Ovary (tissue), 9 donors: ENCODE results near the gene GSKIP. TPM values are rescaled to one million over a fixed set of nuclear protein-coding genes. Genes with fewer than 3 reads are reported as not detected.

Source experiments
- DNase-seq, 5 donors: peaks; one replicate each; pipeline ENCODE4 v3.0.0-alpha.2; 2019 to 2020
- H3K27ac ChIP-seq, 2 donors: fragments of 200-600 bp; one replicate each; pipeline versions ENCODE4 v1.5.1 to v1.8.0; 2019 to 2022
- H3K27me3 ChIP-seq: fragments of 200-600 bp; one replicate; pipeline ENCODE4 v1.8.0; 2022
- H3K36me3 ChIP-seq: fragments of 200-600 bp; sonication (generic); one replicate; pipeline ENCODE4 v1.5.1; 2019
- H3K4me1 ChIP-seq: one replicate; pipeline ENCODE4 v1.8.1; 2013; ENCODE audit warnings: mild to moderate bottlenecking, moderate library complexity; ENCODE audit not compliant: insufficient read depth
- H3K4me3 ChIP-seq: fragments of 200-600 bp; sonication (generic); one replicate; pipeline ENCODE4 v1.5.1; 2017
- H3K9me3 ChIP-seq, 2 donors: fragments of 200-600 bp in 1 of 2; sonication (generic) in 1 of 2; one replicate each; pipeline versions ENCODE4 v1.5.1 to v1.8.1; 2013 to 2019; ENCODE audit warnings: mild to moderate bottlenecking in 1 of 2, moderate library complexity in 1 of 2
- EP300 ChIP-seq: sonication (generic); formaldehyde crosslinking; IDR thresholded peaks from one replicate; pipeline ENCODE4 v1.6.1; 2017; ENCODE audit warnings: antibody characterized with exemption
- POLR2A ChIP-seq: fragments of 450-650 bp; IDR thresholded peaks from one replicate; pipeline ENCODE4 v1.6.1; 2017; ENCODE audit warnings: antibody characterized with exemption, mild to moderate bottlenecking, moderate library complexity
- WGBS, 3 donors: extraction: QIAGEN DNeasy Blood & Tissue Kit in 1 of 3; methylation state at CpG; one replicate each; pipeline versions ENCODE4 v1.1.5 to v1.1.7; 2013 to 2017; 5-methylcytosine and 5-hydroxymethylcytosine counted together
- intact Hi-C, 4 donors: fragments of 100-400 bp; cut with DNase I; formaldehyde crosslinking; loops; one replicate each; pipeline versions ENCODE4 v1.11.0 to v1.15.1; 2022 to 2023
- polyA plus RNA-seq, 2 donors: library from polyadenylated mRNA; stranded (reverse); fragments of 200-250 nt in 1 of 2; fragments of 350-450 nt in 1 of 2; fragmentation: Illumina TruSeq in 1 of 2; extraction: RNeasy Lipid Tissue Mini Kit (QIAGEN cat#74804) in 1 of 2; gene quantifications; one replicate each; pipeline ENCODE4 v1.2.3, GENCODE V29; 2013 to 2014
- small RNA-seq: library from RNA; depleted of rRNA; stranded (forward); fragments of <200 nt; gene quantifications from one replicate; pipeline ENCODE3, GENCODE V24; 2016
- total RNA-seq, 7 donors: library from RNA; depleted of rRNA in 2 of 7; stranded (reverse); fragments of >200 nt in 2 of 7; fragmentation: NEBNext Ultra II Directional in 3 of 7; extraction: Animal tissue kit (Norgen Biotek cat#: 25700) in 3 of 7; gene quantifications; one replicate each; pipeline versions ENCODE4 v1.1.0 to v1.2.4, GENCODE V29; 2016 to 2023
- TF ChIP-seq, protein P1 (sequence below), 3 donors: fragments of 450-650 bp in 2 of 3; fragments of 200-600 bp in 1 of 3; IDR thresholded peaks; one replicate each; pipeline versions ENCODE4 v1.5.1 to v1.8.0; 2016 to 2022; ENCODE audit warnings: antibody characterized with exemption in 3 of 3, mild to moderate bottlenecking in 1 of 3
- donor health status: DM: no; HTN: no; CAD: no; lungs with moderate emphysema.
- donor health status: DM: no; HTN: no; CAD: no.
- donor health status: Bipolar disorder and iron deficiency.
- donor health status: DM: yes; HTN: yes; CAD: no.
- donor health status: DM: no; HTN: no; CAD: no.
- donor health status: DM: yes; HTN: yes; CAD: no.

GSKIP gene
- total and polyA plus RNA-seq, 9 donors, result 6.3 to 15.4 (median 10.1) TPM

DNA sequence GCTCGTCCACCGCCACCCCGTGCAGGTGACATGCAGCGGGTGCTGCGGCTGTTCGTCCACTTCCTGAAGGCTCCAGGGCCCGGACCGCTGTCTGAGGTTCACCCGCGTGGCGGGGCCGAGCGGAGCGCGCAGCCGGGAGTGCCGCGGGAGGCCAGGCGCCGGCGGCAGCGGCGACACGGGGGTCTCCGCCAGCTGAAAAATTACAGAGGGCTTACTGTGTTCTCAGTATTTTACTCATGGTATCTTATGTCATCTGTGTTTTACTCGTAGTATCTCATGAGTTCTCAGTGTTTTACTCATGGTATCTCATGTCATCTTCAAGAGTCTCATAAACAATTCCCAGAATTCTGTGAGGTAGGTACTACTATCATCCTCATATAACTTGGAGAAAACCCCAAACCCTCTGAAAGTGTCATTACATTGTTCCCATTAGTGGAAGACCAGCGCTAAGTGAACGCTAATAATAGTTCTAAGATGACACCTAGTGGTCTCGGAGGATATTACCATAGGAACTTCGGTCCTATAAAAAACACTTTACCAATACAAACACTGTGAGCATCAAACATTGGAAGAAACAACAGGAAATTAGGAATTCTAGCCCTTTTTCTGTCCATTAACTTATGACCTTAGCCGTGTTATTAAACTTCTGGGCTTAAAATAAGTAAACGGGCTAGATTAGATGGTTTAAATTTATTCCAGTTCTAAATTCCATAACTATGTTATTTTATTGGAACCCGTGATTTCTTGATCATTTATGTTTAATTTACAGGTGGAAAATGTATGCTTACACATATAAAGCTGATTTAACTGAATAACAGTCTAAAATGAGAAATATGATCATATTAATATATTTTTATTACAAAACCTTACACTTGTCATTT lies 61.0 kb downstream of the GSKIP start:
- intact Hi-C loops, result loop anchor here in 3 of 4 donors (5.0 to 10.0 kb wide), 3 partner anchors 127 to 320 kb away; no protein-coding TSS in a partner anchor
- 3 to 17% (median 4%) methylated on average over 28 to 33 of the region's 33 CpGs for WGBS, 3 donors

DNA sequence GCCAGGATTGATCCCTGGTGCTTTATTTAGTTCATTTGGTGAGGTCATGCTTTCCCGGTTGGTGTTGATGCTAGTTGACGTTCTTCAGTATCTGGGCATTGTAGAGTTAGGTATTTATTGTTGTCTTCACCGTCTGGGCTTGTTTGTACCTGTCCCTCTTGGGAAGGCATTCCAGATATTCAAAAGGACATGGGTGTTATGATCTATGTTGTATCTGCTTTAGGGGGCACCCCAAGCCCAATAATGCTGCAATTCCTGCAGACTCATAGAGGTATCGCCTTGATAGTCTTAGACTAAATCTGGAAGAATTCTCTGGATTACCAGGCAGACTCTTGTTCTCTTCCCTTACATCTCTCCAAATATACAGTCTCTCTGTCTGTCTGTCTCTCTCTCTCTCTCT lies 70.7 kb downstream of the GSKIP start:
- WGBS, 3 donors, result 74 to 77% (median 76%) methylated on average over 4 of the region's 4 CpGs
- no peak overlapping the region for H3K27ac ChIP-seq
- TF ChIP-seq POLR2A (no peak), EP300 (no peak)
- TF ChIP-seq, protein P1, sequence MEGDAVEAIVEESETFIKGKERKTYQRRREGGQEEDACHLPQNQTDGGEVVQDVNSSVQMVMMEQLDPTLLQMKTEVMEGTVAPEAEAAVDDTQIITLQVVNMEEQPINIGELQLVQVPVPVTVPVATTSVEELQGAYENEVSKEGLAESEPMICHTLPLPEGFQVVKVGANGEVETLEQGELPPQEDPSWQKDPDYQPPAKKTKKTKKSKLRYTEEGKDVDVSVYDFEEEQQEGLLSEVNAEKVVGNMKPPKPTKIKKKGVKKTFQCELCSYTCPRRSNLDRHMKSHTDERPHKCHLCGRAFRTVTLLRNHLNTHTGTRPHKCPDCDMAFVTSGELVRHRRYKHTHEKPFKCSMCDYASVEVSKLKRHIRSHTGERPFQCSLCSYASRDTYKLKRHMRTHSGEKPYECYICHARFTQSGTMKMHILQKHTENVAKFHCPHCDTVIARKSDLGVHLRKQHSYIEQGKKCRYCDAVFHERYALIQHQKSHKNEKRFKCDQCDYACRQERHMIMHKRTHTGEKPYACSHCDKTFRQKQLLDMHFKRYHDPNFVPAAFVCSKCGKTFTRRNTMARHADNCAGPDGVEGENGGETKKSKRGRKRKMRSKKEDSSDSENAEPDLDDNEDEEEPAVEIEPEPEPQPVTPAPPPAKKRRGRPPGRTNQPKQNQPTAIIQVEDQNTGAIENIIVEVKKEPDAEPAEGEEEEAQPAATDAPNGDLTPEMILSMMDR (IDR thresholded peaks at IDR 0.05), result no peak
- H3K9me3 ChIP-seq, result no peaks in the 10 kb centered on the region
- H3K4me3 ChIP-seq, result no peak overlapping the region
- no peaks in the 10 kb centered on the region for H3K4me1 ChIP-seq
- H3K27me3 ChIP-seq, result no peaks in the 10 kb centered on the region
- DNase-seq, result no peak
- no peaks in the 10 kb centered on the region for H3K36me3 ChIP-seq
- intact Hi-C loops, result loop anchor here in 1 of 4 donors (10.0 kb wide), 1 partner anchor 339 kb away; no protein-coding TSS in a partner anchor

More for the DNA sequence above, 61.0 kb downstream of the GSKIP start:
- H3K9me3 ChIP-seq, result no peaks in the 10 kb centered on the region
- no peaks in the 10 kb centered on the region for H3K4me1 ChIP-seq
- H3K27me3 ChIP-seq, result no peaks in the 10 kb centered on the region
- no peaks in the 10 kb centered on the region for H3K36me3 ChIP-seq
- TF ChIP-seq EP300, result no peak
- TF ChIP-seq, protein P1 (IDR thresholded peaks at IDR 0.05), result peak; percentile 50 to 69 (median 66)
- DNase-seq, result peak in 2 of 5 donors; percentile 20 to 43
- peak overlapping the region; percentile 6 for H3K4me3 ChIP-seq
- no peak overlapping the region for H3K27ac ChIP-seq

Small RNAs within 50 kb of the gene (small RNA-seq; reads per million reads assigned to genes)
- gene RNU2-33P, result not detected

Other genes with a start within 250 kb of the GSKIP start
- 1 to 10 TPM in 4 of 7 donors, under 1 TPM in 3; 0.83 to 3.2 (median 1.9) TPM for gene BDKRB2, start 158.7 kb upstream of the GSKIP start, total RNA-seq
- gene BDKRB2, start 158.7 kb upstream of the GSKIP start, polyA plus RNA-seq, result 1 to 10 TPM in 1 of 2 donors, under 1 TPM in 1; 0.40 to 3.3 TPM
- gene BDKRB1, start 107.3 kb upstream of the GSKIP start, total RNA-seq, result 1 to 10 TPM in 1 of 7 donors, under 1 TPM in 1, not detected in 5; 0.87 to 5.3 TPM
- gene BDKRB1, start 107.3 kb upstream of the GSKIP start, polyA plus RNA-seq, result under 1 TPM; 0.30 to 0.63 TPM
- gene ATG2B, start 185 bp upstream of the GSKIP start, total RNA-seq, result 10 to 100 TPM; 20.2 to 33.1 (median 25.8) TPM
- 10 to 100 TPM in 1 of 2 donors, 1 to 10 TPM in 1; 5.3 to 14.1 TPM for gene ATG2B, start 185 bp upstream of the GSKIP start, polyA plus RNA-seq
- 10 to 100 TPM in 1 of 7 donors, 1 to 10 TPM in 4, under 1 TPM in 2; 0.48 to 17.2 (median 1.4) TPM for gene AK7, start 28.6 kb downstream of the GSKIP start, total RNA-seq
- gene AK7, start 28.6 kb downstream of the GSKIP start, polyA plus RNA-seq, result 1 to 10 TPM in 1 of 2 donors, under 1 TPM in 1; 0.47 to 1.2 TPM
- 100 to 1,000 TPM; 119 to 187 (median 175) TPM for gene PAPOLA, start 138.9 kb downstream of the GSKIP start, total RNA-seq
- 100 to 1,000 TPM in 1 of 2 donors, 10 to 100 TPM in 1; 68.5 to 115 TPM for gene PAPOLA, start 138.9 kb downstream of the GSKIP start, polyA plus RNA-seq